K562 (cell line): Measurements from ENCODE around the gene PYDC2. TPM values are rescaled to one million over a fixed set of nuclear protein-coding genes. Genes with fewer than 3 reads are reported as not detected.

ENCODE experiments used
- ATAC-seq: fragments of 200-7000 bp; cut with Tn5 transposase; 3 replicates; pipeline ENCODE4 v1.9.1; 2020; ENCODE audit warnings: moderate library complexity
- BruUV-seq: library from RNA; stranded (reverse); fragments of 400-500 nt; replicated peaks from 2 replicates; lab custom pipeline; 2021; lab: Mats Ljungman, UMichigan
- CTCF ChIA-PET: fragments of 300-600 bp; formaldehyde crosslinking; extraction: SDS; loops from one replicate; lab custom pipeline; 2021; ENCODE audit warnings: low intra/inter-chr PET ratio; lab: Yijun Ruan, JAX
- POLR2A ChIA-PET: fragments of 300-600, 350-650 bp; sonication (Branson Sonifier 250); formaldehyde crosslinking; extraction: SDS; loops from one replicate; lab custom pipeline; 2021; ENCODE audit warnings: antibody characterized with exemption, inconsistent platforms; lab: Yijun Ruan, JAX
- DNase-seq, 4 experiments: peaks; one replicate each; pipeline versions ENCODE4 v3.0.0 to v3.0.0-alpha.2; 2011 to 2018; ENCODE audit warnings: low spot score in 3 of 4, mixed read lengths in 3 of 4; ENCODE audit errors: extremely low read depth in 1 of 4
- FAIRE-seq: peaks from 2 replicates; lab custom pipeline; 2011; peaks lifted over from hg19 to GRCh38; lab: Jason Lieb, UNC
- H2AFZ ChIP-seq: 2 replicates; pipeline ENCODE4 v1.6.0; 2011; ENCODE audit warnings: low read depth, low read length, control low read depth, inconsistent platforms
- H3K27ac ChIP-seq: fragments of 200-600 bp; 3 replicates; pipeline ENCODE4 v1.8.0; 2011; ENCODE audit warnings: low read depth, mild to moderate bottlenecking, control low read depth, inconsistent platforms, low read length, moderate library complexity, mixed read lengths; ENCODE audit errors: extremely low read depth
- H3K27me3 ChIP-seq, 2 experiments: fragments of 300-600 bp in 1 of 2; 2 replicates in 1 of 2; 3 replicates in 1 of 2; pipeline versions ENCODE4 v1.6.0 to v1.8.0; 2011; ENCODE audit warnings: inconsistent platforms in 2 of 2, low read length in 2 of 2, mild to moderate bottlenecking in 1 of 2, mixed read lengths in 1 of 2, moderate library complexity in 1 of 2; ENCODE audit not compliant: control insufficient read depth in 2 of 2, insufficient read depth in 2 of 2
- H3K36me3 ChIP-seq: fragments of 300-600 bp; 3 replicates; pipeline ENCODE4 v1.8.0; 2011; ENCODE audit warnings: mild to moderate bottlenecking, low read length, inconsistent platforms; ENCODE audit not compliant: control insufficient read depth, insufficient read depth
- H3K4me1 ChIP-seq, 2 experiments: fragments of 200-600 bp in 1 of 2; replicated peaks in 1 of 2; 2 replicates in 1 of 2; 3 replicates in 1 of 2; pipeline versions ENCODE4 v1.5.1 to v1.8.0; 2011; ENCODE audit warnings: inconsistent platforms in 2 of 2, low read length in 2 of 2, mild to moderate bottlenecking in 1 of 2, mixed read lengths in 1 of 2, moderate library complexity in 1 of 2; ENCODE audit not compliant: control insufficient read depth in 2 of 2, insufficient read depth in 2 of 2
- H3K4me2 ChIP-seq: 2 replicates; pipeline ENCODE4 v1.6.1; 2011; ENCODE audit warnings: low read length, control low read depth, inconsistent platforms, mixed read lengths; ENCODE audit not compliant: insufficient read depth
- H3K4me3 ChIP-seq: fragments of 200-600 bp; sonication (generic), shearing (Covaris generic); 2 replicates; pipeline ENCODE4 v1.5.1; 2016; ENCODE audit warnings: control low read depth, inconsistent platforms
- H3K79me2 ChIP-seq: fragments of 200-600 bp; 3 replicates; pipeline ENCODE4 v1.8.0; 2011; ENCODE audit warnings: low read length, inconsistent platforms; ENCODE audit not compliant: control insufficient read depth, insufficient read depth
- H3K9ac ChIP-seq, 2 experiments: 2 replicates each; pipeline versions ENCODE4 v1.6.0 to v1.6.1; 2011; ENCODE audit warnings: low read depth in 2 of 2, low read length in 2 of 2, control low read depth in 1 of 2, inconsistent platforms in 1 of 2, mild to moderate bottlenecking in 1 of 2, mixed read lengths in 1 of 2; ENCODE audit not compliant: insufficient read depth in 1 of 2
- H3K9me1 ChIP-seq: one replicate; pipeline ENCODE4 v1.6.0; 2011; ENCODE audit warnings: inconsistent platforms, mild to moderate bottlenecking, low read length, moderate library complexity; ENCODE audit not compliant: control insufficient read depth, insufficient read depth
- H3K9me3 ChIP-seq: replicated peaks from 2 replicates; pipeline ENCODE4 v1.5.1; 2011; ENCODE audit warnings: low read depth, low read length, inconsistent platforms; ENCODE audit not compliant: control insufficient read depth, insufficient read depth
- H4K20me1 ChIP-seq: replicated peaks from 2 replicates; pipeline ENCODE4 v1.6.1; 2011; ENCODE audit warnings: low read length, inconsistent platforms, mixed read lengths; ENCODE audit not compliant: control insufficient read depth, insufficient read depth
- ARID3A ChIP-seq: IDR thresholded peaks from 2 replicates; pipeline ENCODE4 v1.6.1; 2012; ENCODE audit warnings: low read depth, low read length, improper control_type of control experiment, borderline replicate concordance
- FOSL1 ChIP-seq: fragments of 200-800 bp; sonication (Bioruptor generic); conservative IDR thresholded peaks from 2 replicates; pipeline ENCODE4 v1.6.1; 2016; ENCODE audit warnings: missing genetic modification characterization, missing compliant biosample characterization
- ZNF316 ChIP-seq: fragments of 450-650 bp; IDR thresholded peaks from 2 replicates; pipeline ENCODE4 v1.6.1; 2016
- in situ Hi-C: fragments of 300-500 bp; cut with MboI; formaldehyde crosslinking; loops from 4 replicates; pipeline ENCODE4 v1.15.0; 2018; ENCODE audit warnings: inconsistent platforms, mixed read lengths
- intact Hi-C: fragments of 100-400 bp; cut with micrococcal nuclease; formaldehyde crosslinking; loops from 2 replicates; pipeline ENCODE4 v1.14.2; 2022
- polyA plus RNA-seq, 8 experiments: library from polyadenylated mRNA; depleted of rRNA in 4 of 8; stranded (reverse) in 5 of 8; unstranded in 3 of 8; fragments of >200 nt; fragmentation: Nextera tagmentation in 2 of 8; fragmentation: Illumina TruSeq in 1 of 8; extraction: Ambion mirVana in 2 of 8; extraction: Trizol in 1 of 8; gene quantifications; 2 replicates each; pipeline versions ENCODE4 v1.2.1 to v1.2.3, GENCODE V29; 2011 to 2014; ENCODE audit warnings: inconsistent platforms in 1 of 8, missing spikeins in 1 of 8
- total RNA-seq, 7 experiments: library from RNA; depleted of rRNA in 6 of 7; stranded (reverse); fragments of >200 nt in 6 of 7; fragmentation: Illumina TruSeq in 2 of 7; extraction: Trizol in 2 of 7; gene quantifications; 2 replicates each; pipeline versions ENCODE4 v1.2.1 to v1.2.3, GENCODE V29; 2011 to 2021; ENCODE audit warnings: low replicate concordance in 1 of 7

The PYDC2 gene
- total and polyA plus RNA-seq, 9 of the 15 experiments (the other 6 are each of a cell fraction or from before 2014, with no cell fraction given) = 4.0 to 7.6 (median 5.1) TPM; not detected in 5

DNA sequence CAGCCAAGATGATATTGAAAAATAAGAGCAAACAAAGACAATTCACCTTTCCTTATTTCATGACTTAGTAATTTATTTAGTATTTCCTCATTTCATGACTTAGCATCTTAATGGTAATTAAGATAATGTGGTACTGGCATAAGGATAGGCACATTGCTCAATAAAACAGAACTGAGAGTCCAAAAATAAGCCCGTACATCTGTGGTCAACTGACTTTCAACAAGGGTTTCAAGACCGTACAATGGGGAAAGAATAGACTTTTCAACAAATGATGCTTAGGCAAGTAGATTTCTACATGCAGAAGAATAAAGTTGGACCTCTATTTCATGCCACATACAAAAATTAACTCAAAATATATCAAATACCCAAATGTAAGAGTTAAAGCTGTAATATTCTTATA lies 603 bp upstream of the PYDC2 start (continued):
- TF ChIP-seq ARID3A = no peak
- TF ChIP-seq, all 486 proteins: peak for 0

- H3K27ac ChIP-seq = no peak overlapping the region
- ATAC-seq (no peak), FAIRE-seq (no peak), DNase-seq (no peak)
- H4K20me1 ChIP-seq = no peaks in the 10 kb centered on the region
- no peak overlapping the region for H2AFZ ChIP-seq
- H3K27me3 ChIP-seq = no peaks in the 10 kb centered on the region
- no TSS peak for BruUV-seq
- no peaks in the 10 kb centered on the region for H3K9me3 ChIP-seq
- in situ Hi-C loops (no loop called here), intact Hi-C loops (no loop called here)
- no peaks in the 10 kb centered on the region for H3K9me1 ChIP-seq
- peaks cover 3% of the 10 kb centered on the region; the same call in 1 of the 3 replicates for H3K36me3 ChIP-seq
- peaks cover 66% of the 10 kb centered on the region for H3K79me2 ChIP-seq
- CTCF ChIA-PET = no interaction called here
- H3K4me3 ChIP-seq = no peak overlapping the region
- POLR2A ChIA-PET = interaction anchor here (0.8 kb wide), 1 partner anchor 15 kb away, joined by 3 read pairs; no protein-coding TSS in a partner anchor
- H3K4me2 ChIP-seq = no peak overlapping the region
- peaks cover 0 to 9% of the 10 kb centered on the region in 2 experiments; a peak in 3 of 5 replicates for H3K4me1 ChIP-seq
- H3K9ac ChIP-seq = no peak overlapping the region
- peak; percentile 11; the same call in 1 of the 2 replicates for TF ChIP-seq ZNF316
- TF ChIP-seq FOSL1 (tag) = no peak
Observed at GRCh38 chr3:191470080-191470479, 9.1 kb downstream of the PYDC2 start.
